Keratinocyte (primary cell): ENCODE measurements around the gene NAP1L4. TPM values are rescaled to one million over a fixed set of nuclear protein-coding genes. Genes with fewer than 3 reads are reported as not detected.

Experiments used
- DNase-seq: peaks from one replicate; pipeline ENCODE4 v3.0.0-alpha.2; 2011; ENCODE audit warnings: low read depth, missing footprints, low spot score
- FAIRE-seq: peaks from 2 replicates; lab custom pipeline; 2011; peaks lifted over from hg19 to GRCh38; lab: Jason Lieb, UNC
- H2AFZ ChIP-seq: 2 replicates; pipeline ENCODE4 v1.6.0; 2012; ENCODE audit warnings: low read length, control low read depth, inconsistent platforms; ENCODE audit not compliant: control insufficient read depth
- H3K27ac ChIP-seq: 2 replicates; pipeline ENCODE4 v1.5.1; 2011; ENCODE audit warnings: low read length; ENCODE audit not compliant: control insufficient read depth, insufficient read depth
- H3K27me3 ChIP-seq: 3 replicates; pipeline ENCODE4 v1.6.0; 2011; ENCODE audit warnings: low read length; ENCODE audit not compliant: control insufficient read depth, insufficient read depth; ENCODE audit errors: extremely low read depth
- H3K36me3 ChIP-seq, 2 experiments: 2 replicates in 1 of 2; 3 replicates in 1 of 2; pipeline ENCODE4 v1.5.1; 2011; ENCODE audit warnings: low read length in 2 of 2, mild to moderate bottlenecking in 1 of 2; ENCODE audit not compliant: control insufficient read depth in 2 of 2, insufficient read depth in 2 of 2; ENCODE audit errors: extremely low read depth in 1 of 2
- H3K4me1 ChIP-seq: 3 replicates; pipeline ENCODE4 v1.5.1; 2011; ENCODE audit warnings: low read length; ENCODE audit not compliant: control insufficient read depth, insufficient read depth; ENCODE audit errors: extremely low read depth
- H3K4me2 ChIP-seq: 3 replicates; pipeline ENCODE4 v1.6.0; 2011; ENCODE audit warnings: low read depth, low read length; ENCODE audit not compliant: control insufficient read depth, insufficient read depth; ENCODE audit errors: extremely low read depth
- H3K4me3 ChIP-seq, 3 experiments: fragments of 200-600 bp in 1 of 3; sonication (generic) in 1 of 3; 2 replicates in 2 of 3; 3 replicates in 1 of 3; pipeline ENCODE4 v1.5.1; 2011 to 2016; ENCODE audit warnings: low read length in 3 of 3, mild to moderate bottlenecking in 3 of 3, control low read depth in 2 of 3, inconsistent platforms in 1 of 3, low read depth in 1 of 3, mixed read lengths in 1 of 3, mixed run types in 1 of 3, moderate library complexity in 1 of 3; ENCODE audit not compliant: control insufficient read depth in 2 of 3, insufficient read depth in 2 of 3; ENCODE audit errors: extremely low read depth in 1 of 3
- H3K79me2 ChIP-seq: 2 replicates; pipeline ENCODE4 v1.6.0; 2012; ENCODE audit warnings: low read length; ENCODE audit not compliant: control insufficient read depth, insufficient read depth
- H3K9ac ChIP-seq: 3 replicates; pipeline ENCODE4 v1.6.0; 2011; ENCODE audit warnings: low read length; ENCODE audit not compliant: control insufficient read depth, insufficient read depth; ENCODE audit errors: extremely low read depth
- H3K9me1 ChIP-seq: 3 replicates; pipeline ENCODE4 v1.6.0; 2011; ENCODE audit warnings: low read length; ENCODE audit not compliant: control insufficient read depth, insufficient read depth; ENCODE audit errors: extremely low read depth
- H3K9me3 ChIP-seq: 2 replicates; pipeline ENCODE4 v1.5.1; 2012; ENCODE audit warnings: low read depth, low read length; ENCODE audit not compliant: control insufficient read depth
- H4K20me1 ChIP-seq: 3 replicates; pipeline ENCODE4 v1.6.0; 2011; ENCODE audit warnings: low read length; ENCODE audit not compliant: control insufficient read depth, insufficient read depth; ENCODE audit errors: extremely low read depth
- EZH2 ChIP-seq: IDR thresholded peaks from one replicate; pipeline ENCODE4 v1.6.1; 2012; ENCODE audit warnings: inconsistent platforms, mild to moderate bottlenecking, low read length, moderate library complexity
- dilution Hi-C: fragments of 300-500 bp; cut with MboI; formaldehyde crosslinking; loops from one replicate; pipeline ENCODE4 v1.7.0; 2020; ENCODE audit warnings: low sequenced_read_pairs; ENCODE audit not compliant: extremely low pct_ligation_motif_present
- polyA plus RNA-seq, 5 experiments: library from polyadenylated mRNA; depleted of rRNA in 3 of 5; stranded (reverse) in 3 of 5; stranded (forward) in 1 of 5; unstranded in 1 of 5; fragments of >200 nt; gene quantifications; 1 replicate in 1 of 5; 2 replicates in 3 of 5; 3 replicates in 1 of 5; pipeline versions ENCODE4 v1.2.1 to v1.2.3, GENCODE V29; 2011 to 2012; ENCODE audit warnings: missing spikeins in 2 of 5, low read depth in 1 of 5, low replicate concordance in 1 of 5
- TF ChIP-seq, protein P1 (sequence below), 3 experiments: IDR thresholded peaks in 1 of 3; conservative IDR thresholded peaks in 1 of 3; optimal IDR thresholded peaks in 1 of 3; 2 replicates in 2 of 3; 3 replicates in 1 of 3; pipeline versions ENCODE3 to v1.5.1; 2011; ENCODE audit warnings: low read length in 3 of 3, mild to moderate bottlenecking in 3 of 3, moderate library complexity in 2 of 3, control low read depth in 1 of 3, inconsistent platforms in 1 of 3; ENCODE audit not compliant: insufficient read depth in 2 of 3; ENCODE audit errors: extremely low read depth in 1 of 3

The NAP1L4 gene
- polyA plus RNA-seq, 1 donor (not counting 4 experiments of a cell fraction or from before 2014, with no cell fraction given) = 136 TPM

DNA sequence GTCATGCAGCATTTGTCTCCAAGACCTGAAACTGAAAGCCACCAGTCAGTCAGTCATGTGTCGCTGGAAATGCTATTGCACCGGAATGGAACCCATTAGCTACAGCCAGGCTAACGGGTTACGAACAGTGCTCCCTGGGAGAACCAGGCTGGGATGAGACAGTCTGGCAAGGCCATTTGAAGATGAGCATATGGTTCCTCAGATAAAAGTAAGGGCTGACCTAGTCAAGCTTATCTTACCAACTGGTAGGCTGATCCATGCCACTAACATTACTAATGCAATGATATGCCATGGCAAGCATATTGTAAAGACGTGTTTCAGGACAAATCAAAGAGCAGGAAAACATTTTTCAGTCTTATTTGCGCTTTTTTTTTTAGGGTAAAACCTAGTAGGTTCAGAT lies 28.4 kb downstream of the NAP1L4 start:
- Histone ChIP-seq H2AFZ (no peak overlapping the region), H4K20me1 (peaks cover 6% of the 10 kb centered on the region), H3K27ac (no peak overlapping the region), H3K9me3 (no peaks in the 10 kb centered on the region), H3K9me1 (peaks cover 4% of the 10 kb centered on the region), H3K4me1 (peaks cover 9% of the 10 kb centered on the region), H3K4me3 (no peak overlapping the region), H3K9ac (no peak overlapping the region), H3K27me3 (no peaks in the 10 kb centered on the region), H3K4me2 (no peak overlapping the region), H3K36me3 (peaks cover 48% of the 10 kb centered on the region in 2 experiments), H3K79me2 (peaks cover 55% of the 10 kb centered on the region)
- dilution Hi-C loops = no loop called here
- TF ChIP-seq, protein P1, sequence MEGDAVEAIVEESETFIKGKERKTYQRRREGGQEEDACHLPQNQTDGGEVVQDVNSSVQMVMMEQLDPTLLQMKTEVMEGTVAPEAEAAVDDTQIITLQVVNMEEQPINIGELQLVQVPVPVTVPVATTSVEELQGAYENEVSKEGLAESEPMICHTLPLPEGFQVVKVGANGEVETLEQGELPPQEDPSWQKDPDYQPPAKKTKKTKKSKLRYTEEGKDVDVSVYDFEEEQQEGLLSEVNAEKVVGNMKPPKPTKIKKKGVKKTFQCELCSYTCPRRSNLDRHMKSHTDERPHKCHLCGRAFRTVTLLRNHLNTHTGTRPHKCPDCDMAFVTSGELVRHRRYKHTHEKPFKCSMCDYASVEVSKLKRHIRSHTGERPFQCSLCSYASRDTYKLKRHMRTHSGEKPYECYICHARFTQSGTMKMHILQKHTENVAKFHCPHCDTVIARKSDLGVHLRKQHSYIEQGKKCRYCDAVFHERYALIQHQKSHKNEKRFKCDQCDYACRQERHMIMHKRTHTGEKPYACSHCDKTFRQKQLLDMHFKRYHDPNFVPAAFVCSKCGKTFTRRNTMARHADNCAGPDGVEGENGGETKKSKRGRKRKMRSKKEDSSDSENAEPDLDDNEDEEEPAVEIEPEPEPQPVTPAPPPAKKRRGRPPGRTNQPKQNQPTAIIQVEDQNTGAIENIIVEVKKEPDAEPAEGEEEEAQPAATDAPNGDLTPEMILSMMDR (optimal IDR thresholded peaks at IDR 0.05 in 1 of 3, IDR thresholded peaks at IDR 0.05 in 1 of 3, conservative IDR thresholded peaks at IDR 0.05 in 1 of 3; ENCODE audit: extremely low read depth in 1 of 3, insufficient read depth in 2 of 3, low read length in 3 of 3) = no peak
- no peak for TF ChIP-seq EZH2
- no peak for DNase-seq
- FAIRE-seq = no peak

DNA sequence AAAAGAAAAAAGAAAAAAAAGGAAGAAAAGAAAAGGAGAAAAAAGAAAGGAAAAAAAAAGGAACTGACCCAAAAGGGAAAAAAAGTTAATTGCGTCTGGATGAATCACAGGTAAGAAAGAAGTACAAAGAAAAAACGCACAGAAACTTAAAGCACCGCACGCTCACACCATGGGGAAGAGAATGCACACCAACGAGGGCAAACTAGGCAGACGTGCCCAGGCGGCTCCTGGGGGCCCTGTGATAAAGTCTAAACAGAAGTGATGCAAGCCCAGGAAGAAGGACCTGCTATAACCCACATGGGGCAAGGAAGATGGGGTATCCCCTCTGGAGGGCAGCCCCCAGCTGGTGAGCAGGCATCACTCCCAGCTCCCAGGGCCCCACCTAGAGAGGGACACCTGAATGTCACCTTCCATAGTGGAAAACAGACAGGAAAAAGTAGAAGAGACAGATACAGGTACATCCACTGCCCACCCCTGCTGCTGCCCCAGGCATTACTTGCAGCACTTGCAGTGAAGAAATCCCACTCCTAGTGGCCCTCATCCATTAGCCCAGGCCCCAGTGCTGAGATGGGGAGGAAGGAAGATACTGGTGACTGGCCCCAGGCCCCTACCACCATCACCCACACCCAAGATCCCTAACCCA lies 28.9 kb downstream of the NAP1L4 start:
- H4K20me1 ChIP-seq = peaks cover 6% of the 10 kb centered on the region
- peaks cover 9% of the 10 kb centered on the region for H3K4me1 ChIP-seq
- peaks cover 47 to 53% of the 10 kb centered on the region in 2 experiments for H3K36me3 ChIP-seq
- no peak overlapping the region for H3K4me3 ChIP-seq
- TF ChIP-seq EZH2 = no peak
- TF ChIP-seq, protein P1 (optimal IDR thresholded peaks at IDR 0.05 in 1 of 3, IDR thresholded peaks at IDR 0.05 in 1 of 3, conservative IDR thresholded peaks at IDR 0.05 in 1 of 3; ENCODE audit: extremely low read depth in 1 of 3, insufficient read depth in 2 of 3, low read length in 3 of 3) = no peak
- dilution Hi-C loops = no loop called here
- no peak for FAIRE-seq
- no peak overlapping the region for H3K9ac ChIP-seq
- no peak overlapping the region for H3K27ac ChIP-seq
- H3K9me3 ChIP-seq = no peaks in the 10 kb centered on the region
- peaks cover 51% of the 10 kb centered on the region for H3K79me2 ChIP-seq
- DNase-seq = no peak
- H3K27me3 ChIP-seq = no peaks in the 10 kb centered on the region
- H3K4me2 ChIP-seq = no peak overlapping the region
- no peak overlapping the region for H2AFZ ChIP-seq
- H3K9me1 ChIP-seq = peaks cover 4% of the 10 kb centered on the region
